OCI-LY3 (cell line): ENCODE results near the gene HECW1.

Source experiments
- H2AFZ ChIP-seq: fragments of 200-600, 300-600 bp; shearing (Covaris generic); 2 replicates; pipeline ENCODE4 v1.6.0; 2014; ENCODE audit warnings: antibody characterized with exemption, low read depth, low read length
- H3K27ac ChIP-seq: fragments of 200-600, 300-600 bp; sonication (generic); 2 replicates; pipeline ENCODE4 v1.5.1; 2014; ENCODE audit warnings: mild to moderate bottlenecking, low read length, moderate library complexity, mixed read lengths
- H3K27me3 ChIP-seq: fragments of 200-600, 300-600 bp; sonication (generic); 2 replicates; pipeline ENCODE4 v1.6.1; 2014; ENCODE audit warnings: low read depth, low read length, mixed read lengths
- H3K36me3 ChIP-seq: fragments of 200-600, 300-600 bp; sonication (generic); replicated peaks from 2 replicates; pipeline ENCODE3; 2014; ENCODE audit warnings: low read depth, low read length, mixed read lengths
- H3K4me1 ChIP-seq: fragments of 300-600, 200-600 bp; sonication (generic); 2 replicates; pipeline ENCODE4 v1.6.1; 2014; ENCODE audit warnings: low read length, mixed read lengths
- H3K4me2 ChIP-seq: fragments of 200-600, 300-600 bp; sonication (generic); 2 replicates; pipeline ENCODE4 v1.6.1; 2014; ENCODE audit warnings: low read length, mixed read lengths
- H3K4me3 ChIP-seq: fragments of 300-600, 200-600 bp; sonication (generic); 2 replicates; pipeline ENCODE4 v1.5.1; 2014; ENCODE audit warnings: antibody characterized with exemption, mild to moderate bottlenecking, low read length, moderate library complexity
- H3K79me2 ChIP-seq: fragments of 300-600, 200-600 bp; shearing (Covaris generic); 2 replicates; pipeline ENCODE4 v1.6.1; 2014; ENCODE audit warnings: mild to moderate bottlenecking, low read length, mixed read lengths
- H3K9ac ChIP-seq: fragments of 300-600, 200-600 bp; shearing (Covaris generic); 2 replicates; pipeline ENCODE4 v1.6.0; 2014; ENCODE audit warnings: mild to moderate bottlenecking, low read length, moderate library complexity
- H3K9me3 ChIP-seq: fragments of 200-600, 300-600 bp; shearing (Covaris generic); 2 replicates; pipeline ENCODE4 v1.6.1; 2014; ENCODE audit warnings: low read length, mixed read lengths; ENCODE audit not compliant: insufficient read depth
- H4K20me1 ChIP-seq: fragments of 200-600, 300-600 bp; sonication (generic); 2 replicates; pipeline ENCODE4 v1.6.1; 2016; ENCODE audit warnings: low read length, mixed read lengths; ENCODE audit not compliant: insufficient read depth
- CTCF ChIP-seq: fragments of 200-600, 300-600 bp; sonication (generic); IDR thresholded peaks from 2 replicates; pipeline ENCODE4 v1.5.1; 2014; ENCODE audit warnings: antibody characterized with exemption, low read length, low read depth
- EZH2phosphoT487 ChIP-seq: fragments of 200-600 bp; shearing (Covaris generic); IDR thresholded peaks from 2 replicates; pipeline ENCODE4 v1.6.1; 2018; ENCODE audit warnings: antibody characterized with exemption, mixed run types, low read depth

The HECW1 gene

GRCh38 chr7:43137811-43138210, 25.4 kb downstream of the HECW1 start:
- Histone ChIP-seq H3K9me3 (no peaks in the 10 kb centered on the region), H3K4me2 (no peak overlapping the region), H3K4me1 (no peaks in the 10 kb centered on the region), H3K27me3 (no peaks in the 10 kb centered on the region; the same call in 1 of the 2 replicates), H2AFZ (no peak overlapping the region), H3K4me3 (no peak overlapping the region), H3K79me2 (no peaks in the 10 kb centered on the region), H3K27ac (no peak overlapping the region), H4K20me1 (no peaks in the 10 kb centered on the region), H3K36me3 (no peaks in the 10 kb centered on the region), H3K9ac (no peak overlapping the region)
- TF ChIP-seq CTCF, result no peak
- no peak for TF ChIP-seq EZH2phosphoT487

GRCh38 chr7:43138710-43139109, 26.3 kb downstream of the HECW1 start:
- H3K27ac ChIP-seq, result no peak overlapping the region
- TF ChIP-seq EZH2phosphoT487, result no peak
- no peak for TF ChIP-seq CTCF
- no peaks in the 10 kb centered on the region for H4K20me1 ChIP-seq
- no peaks in the 10 kb centered on the region for H3K27me3 ChIP-seq
- no peak overlapping the region for H3K4me3 ChIP-seq
- H3K9me3 ChIP-seq, result no peaks in the 10 kb centered on the region
- H3K4me1 ChIP-seq, result no peaks in the 10 kb centered on the region
- no peak overlapping the region for H3K9ac ChIP-seq
- no peak overlapping the region for H2AFZ ChIP-seq
- no peaks in the 10 kb centered on the region for H3K36me3 ChIP-seq
- no peak overlapping the region for H3K4me2 ChIP-seq
- H3K79me2 ChIP-seq, result no peaks in the 10 kb centered on the region

GRCh38 chr7:43139137-43139536, 26.7 kb downstream of the HECW1 start:
- no peaks in the 10 kb centered on the region for H3K9me3 ChIP-seq
- H3K4me2 ChIP-seq, result no peak overlapping the region
- H2AFZ ChIP-seq, result no peak overlapping the region
- no peaks in the 10 kb centered on the region for H3K79me2 ChIP-seq
- no peaks in the 10 kb centered on the region for H3K36me3 ChIP-seq
- no peaks in the 10 kb centered on the region for H3K4me1 ChIP-seq
- H3K4me3 ChIP-seq, result no peak overlapping the region
- no peak overlapping the region for H3K27ac ChIP-seq
- TF ChIP-seq EZH2phosphoT487 (no peak), CTCF (no peak)
- H3K27me3 ChIP-seq, result no peaks in the 10 kb centered on the region
- H4K20me1 ChIP-seq, result no peaks in the 10 kb centered on the region
- H3K9ac ChIP-seq, result no peak overlapping the region

- Histone ChIP-seq H2AFZ (no peak overlapping the region), H3K4me3 (no peak overlapping the region), H3K27ac (no peak overlapping the region), H3K9me3 (no peaks in the 10 kb centered on the region), H3K27me3 (no peaks in the 10 kb centered on the region), H3K4me1 (no peaks in the 10 kb centered on the region), H4K20me1 (no peaks in the 10 kb centered on the region), H3K79me2 (no peaks in the 10 kb centered on the region), H3K9ac (no peak overlapping the region), H3K4me2 (no peak overlapping the region), H3K36me3 (no peaks in the 10 kb centered on the region)
- TF ChIP-seq EZH2phosphoT487, result no peak
- no peak for TF ChIP-seq CTCF
These were observed 27.7 kb downstream of the HECW1 start for GRCh38 chr7:43140186-43140585.
